Coronary artery (tissue), 2 donors: Measurements from ENCODE around the gene KRTAP4-7.
"Not testable (repeated sequence)": the region's sequence is repeated elsewhere in the genome, so short reads cannot be mapped to it uniquely, and the experiment has no call there.

Experiments used
- DNase-seq: peaks from one replicate; pipeline ENCODE4 v3.0.0-alpha.2; 2017; ENCODE audit warnings: low spot score
- H3K27ac ChIP-seq, 2 donors: fragments of 200-600 bp; sonication (generic); one replicate each; pipeline ENCODE4 v1.5.1; 2016 to 2019
- H3K4me3 ChIP-seq: fragments of 200-600 bp; sonication (generic); 2 replicates; pipeline ENCODE4 v1.5.1; 2016; ENCODE audit warnings: mild to moderate bottlenecking, moderate library complexity
- TF ChIP-seq, protein P1 (sequence below): fragments of 200-600 bp; sonication (generic); IDR thresholded peaks from one replicate; pipeline ENCODE4 v1.5.1; 2019; ENCODE audit warnings: antibody characterized with exemption

Gene KRTAP4-7

GRCh38 chr17:41071606-41072360 lies 12.2 kb upstream of the KRTAP4-7 start:
- H3K4me3 ChIP-seq = no peak overlapping the region
- H3K27ac ChIP-seq = no peak overlapping the region
- TF ChIP-seq, protein P1, sequence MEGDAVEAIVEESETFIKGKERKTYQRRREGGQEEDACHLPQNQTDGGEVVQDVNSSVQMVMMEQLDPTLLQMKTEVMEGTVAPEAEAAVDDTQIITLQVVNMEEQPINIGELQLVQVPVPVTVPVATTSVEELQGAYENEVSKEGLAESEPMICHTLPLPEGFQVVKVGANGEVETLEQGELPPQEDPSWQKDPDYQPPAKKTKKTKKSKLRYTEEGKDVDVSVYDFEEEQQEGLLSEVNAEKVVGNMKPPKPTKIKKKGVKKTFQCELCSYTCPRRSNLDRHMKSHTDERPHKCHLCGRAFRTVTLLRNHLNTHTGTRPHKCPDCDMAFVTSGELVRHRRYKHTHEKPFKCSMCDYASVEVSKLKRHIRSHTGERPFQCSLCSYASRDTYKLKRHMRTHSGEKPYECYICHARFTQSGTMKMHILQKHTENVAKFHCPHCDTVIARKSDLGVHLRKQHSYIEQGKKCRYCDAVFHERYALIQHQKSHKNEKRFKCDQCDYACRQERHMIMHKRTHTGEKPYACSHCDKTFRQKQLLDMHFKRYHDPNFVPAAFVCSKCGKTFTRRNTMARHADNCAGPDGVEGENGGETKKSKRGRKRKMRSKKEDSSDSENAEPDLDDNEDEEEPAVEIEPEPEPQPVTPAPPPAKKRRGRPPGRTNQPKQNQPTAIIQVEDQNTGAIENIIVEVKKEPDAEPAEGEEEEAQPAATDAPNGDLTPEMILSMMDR = no peak
- DNase-seq = no peak

DNA sequence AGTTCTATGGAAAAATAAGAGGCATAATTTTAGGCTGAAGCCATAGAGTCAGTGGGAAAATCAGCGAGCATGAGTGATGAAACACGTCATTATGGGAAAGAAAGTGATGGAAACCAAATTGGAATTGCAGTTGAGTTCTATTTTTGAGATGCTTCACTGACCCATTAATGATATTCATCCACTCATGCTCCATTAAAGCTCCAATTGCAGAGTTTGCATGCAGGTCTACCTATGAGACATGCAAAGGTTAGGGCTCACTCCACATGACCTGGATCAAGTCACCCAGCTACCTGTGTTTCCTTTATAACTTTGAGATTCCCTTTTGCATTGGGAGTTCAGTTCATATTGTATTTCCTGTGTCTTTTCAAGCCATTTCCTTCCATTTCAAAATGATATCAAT lies 10.3 kb upstream of the KRTAP4-7 start:
- TF ChIP-seq, protein P1 = no peak
- Histone ChIP-seq H3K4me3 (no peak overlapping the region), H3K27ac (no peak overlapping the region)
- no peak for DNase-seq

DNA sequence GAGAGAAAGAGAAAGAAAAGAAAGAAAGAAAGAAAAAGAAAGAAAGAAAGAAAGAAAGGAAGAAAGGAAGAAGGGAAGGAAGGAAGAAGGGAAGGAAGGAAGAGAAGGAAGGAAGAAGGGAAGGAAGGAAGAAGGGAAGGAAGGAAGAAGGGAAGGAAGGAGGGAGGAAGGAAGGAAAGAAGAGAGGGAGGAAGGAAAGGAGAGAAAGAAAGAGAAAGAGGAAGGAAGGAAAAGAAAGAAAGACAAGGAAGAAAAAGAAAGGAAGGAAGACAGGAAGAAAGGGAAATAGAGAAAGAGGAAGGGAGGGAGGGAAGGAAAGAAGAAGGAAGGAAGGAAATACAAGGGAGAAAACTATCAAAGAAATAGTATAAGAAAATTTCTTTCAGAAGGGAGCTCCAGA lies 7.2 kb upstream of the KRTAP4-7 start:
- H3K4me3 ChIP-seq = no peak overlapping the region
- no peak for DNase-seq
- H3K27ac ChIP-seq = no peak overlapping the region
- TF ChIP-seq, protein P1 = no peak

DNA sequence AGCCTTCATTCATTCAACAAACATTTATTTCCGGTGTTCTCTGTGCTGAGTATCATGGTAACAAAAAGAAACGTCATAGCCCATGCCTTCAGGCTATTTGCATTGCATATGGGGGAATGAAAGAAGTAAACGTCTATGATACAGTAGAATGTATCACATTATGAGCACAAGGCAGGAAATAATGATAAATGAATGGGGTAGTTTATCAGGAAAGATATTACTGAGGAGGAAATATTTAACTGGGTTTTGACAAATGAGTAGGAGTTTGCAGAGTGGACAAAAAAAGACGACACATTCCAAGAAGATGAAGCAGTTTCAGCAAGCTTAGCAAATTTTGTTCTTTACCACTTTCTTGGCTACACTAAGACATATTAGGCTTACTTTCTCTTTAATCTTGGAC lies 1.3 kb upstream of the KRTAP4-7 start:
- DNase-seq = no peak
- Histone ChIP-seq H3K4me3 (no peak overlapping the region), H3K27ac (no peak overlapping the region)
- TF ChIP-seq, protein P1 = no peak

- H3K4me3 ChIP-seq, DNase-seq, H3K27ac ChIP-seq: not testable (repeated sequence)
Measured at GRCh38 chr17:41083427-41083826, 523 bp upstream of the KRTAP4-7 start.

GRCh38 chr17:41088760-41089352 lies 4.9 kb downstream of the KRTAP4-7 start:
- DNase-seq, H3K27ac ChIP-seq, H3K4me3 ChIP-seq: not testable (repeated sequence)

DNA sequence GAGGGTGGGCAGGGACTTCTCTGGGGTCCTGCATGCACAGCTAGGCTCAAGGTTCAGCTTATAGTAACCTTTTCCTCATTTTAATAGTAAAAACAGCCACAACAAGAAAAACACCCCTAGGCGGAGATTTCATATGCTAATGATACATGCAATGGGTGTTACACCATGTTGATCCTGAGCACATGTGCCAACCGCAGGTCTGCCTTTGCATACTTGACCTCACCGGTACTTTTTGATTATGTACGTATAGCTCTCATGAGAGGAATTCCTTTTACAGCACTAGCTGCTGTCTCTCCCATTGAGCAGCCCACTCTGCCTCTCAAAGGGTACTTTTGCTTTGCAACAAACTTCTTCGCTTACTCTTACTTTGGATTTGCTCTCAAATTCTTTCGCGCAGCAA lies 12.1 kb downstream of the KRTAP4-7 start:
- Histone ChIP-seq H3K4me3 (no peak overlapping the region), H3K27ac (no peak overlapping the region)
- DNase-seq = no peak
- TF ChIP-seq, protein P1 = no peak

DNA sequence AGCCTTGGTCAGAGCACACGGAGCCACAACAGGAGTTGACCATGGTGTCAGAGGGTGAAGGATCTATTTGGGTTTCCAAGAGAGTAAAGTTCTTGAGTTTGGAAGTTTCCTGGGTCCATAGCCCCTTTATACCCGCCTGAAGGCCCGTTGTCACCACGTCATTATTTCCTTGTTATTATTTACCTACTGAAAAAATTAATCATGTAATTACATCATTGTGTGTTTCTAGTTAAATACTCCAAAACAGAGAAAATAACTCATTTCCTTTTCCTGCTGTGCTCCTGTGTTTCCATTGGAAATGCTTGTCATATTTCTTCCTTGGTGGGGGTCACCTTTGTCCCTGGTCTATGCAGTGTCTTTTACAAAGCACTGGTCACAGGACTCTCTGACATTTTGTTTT lies 14.1 kb downstream of the KRTAP4-7 start, which contains the start of gene KRTAP4-8:
Gene KRTAP4-8 (minus strand): TSS at position 101 of the 400 bp plus-strand sequence. CDS start 58 bp downstream, at position 43.
- TF ChIP-seq, protein P1 = no peak
- DNase-seq = no peak
- no peak within 1 kb of the TSS for H3K27ac ChIP-seq

More for the DNA sequence above, 14.1 kb downstream of the KRTAP4-7 start, which contains the start of gene KRTAP4-8:
- H3K4me3 ChIP-seq = no peak within 1 kb of the TSS
